Hematopoietic multipotent progenitor cell (in vitro differentiated cells): ENCODE results near the gene F10. TPM values are rescaled to one million over a fixed set of nuclear protein-coding genes. Genes with fewer than 3 reads are reported as not detected.
A peak's percentile ranks its signal among the peaks of the same experiment; 100 is the strongest.
"Not testable (repeated sequence)": the region's sequence is repeated elsewhere in the genome, so short reads cannot be mapped to it uniquely, and the experiment has no call there.

Source experiments
- DNase-seq, 3 donors: peaks; one replicate each; pipeline ENCODE4 v3.0.0-alpha.2; 2011 to 2015; ENCODE audit warnings: low read depth in 2 of 3, low spot score in 2 of 3
- total RNA-seq: library from RNA; depleted of rRNA; stranded (reverse); fragments of >200 nt; gene quantifications from one replicate; pipeline ENCODE4 v1.2.3, GENCODE V29; 2012

Gene F10
- total RNA-seq, 1 donor, result 0.27 TPM

DNA sequence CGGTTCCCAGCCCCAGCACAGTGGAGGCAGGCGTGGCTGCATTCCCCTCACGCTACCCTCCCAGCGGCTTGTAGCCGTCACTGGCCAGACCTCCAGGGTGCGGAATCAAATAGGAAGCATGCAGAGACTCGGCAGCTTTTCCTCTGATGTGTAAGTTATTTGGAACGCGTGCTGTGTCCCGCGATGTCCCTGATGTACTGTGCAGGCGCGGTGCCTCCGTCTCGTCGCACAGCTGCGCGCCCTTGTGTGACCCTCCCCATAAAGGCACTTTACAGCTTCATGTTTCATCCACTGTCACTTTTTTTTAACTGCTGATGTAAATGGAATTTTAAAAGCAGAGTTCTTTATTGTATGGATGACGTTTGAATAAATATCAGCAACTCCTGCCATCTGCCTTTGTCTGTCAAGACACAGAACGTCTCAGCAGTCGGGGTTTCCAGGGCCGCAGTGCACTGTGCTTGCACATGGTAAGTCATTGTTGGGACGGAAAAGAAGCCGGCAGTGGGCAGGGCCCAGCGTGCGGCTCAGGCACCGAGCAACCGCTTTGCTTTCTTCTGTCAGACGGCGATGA lies 24.4 kb upstream of the F10 start:
- DNase-seq, result no peak

DNA sequence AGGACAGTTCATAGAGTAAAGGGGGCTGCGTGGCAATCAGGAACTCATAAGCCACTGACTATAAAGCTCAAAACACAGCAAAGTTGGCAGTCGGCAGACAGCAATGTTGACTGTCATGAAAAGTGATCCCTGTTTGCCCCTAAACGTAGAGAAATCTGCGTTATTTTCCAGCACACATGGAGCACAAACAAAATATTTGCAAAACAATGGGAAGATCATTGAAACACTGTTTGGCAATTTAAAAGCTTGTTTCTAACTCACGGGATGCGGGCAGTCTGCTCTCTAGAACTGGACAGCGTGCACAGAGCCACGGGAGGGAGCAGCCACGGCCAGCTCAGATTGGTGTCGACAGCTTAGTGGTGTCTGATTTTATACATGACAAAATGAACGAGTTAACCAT lies 23.5 kb upstream of the F10 start:
- no peak for DNase-seq

DNA sequence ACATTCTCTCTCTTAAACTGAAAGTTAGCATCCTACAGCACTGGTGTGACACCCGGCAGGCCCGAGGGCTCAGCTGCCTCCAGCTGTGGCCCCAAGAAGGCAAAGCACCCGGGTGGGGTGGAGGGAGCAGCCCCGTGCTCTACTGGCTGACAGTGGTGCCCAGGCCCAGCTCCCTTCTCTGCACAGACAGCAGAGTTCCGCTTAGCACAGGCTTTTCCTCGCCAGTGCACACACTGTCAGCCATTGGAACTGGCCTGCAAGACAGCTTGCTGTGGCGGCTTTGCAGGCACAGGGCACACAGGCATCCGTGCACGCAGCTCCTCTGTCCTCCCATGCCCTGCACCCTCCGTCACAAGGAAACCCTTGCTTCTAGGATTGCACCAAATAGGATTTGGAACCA lies 20.3 kb upstream of the F10 start:
- not testable (repeated sequence) for DNase-seq

DNA sequence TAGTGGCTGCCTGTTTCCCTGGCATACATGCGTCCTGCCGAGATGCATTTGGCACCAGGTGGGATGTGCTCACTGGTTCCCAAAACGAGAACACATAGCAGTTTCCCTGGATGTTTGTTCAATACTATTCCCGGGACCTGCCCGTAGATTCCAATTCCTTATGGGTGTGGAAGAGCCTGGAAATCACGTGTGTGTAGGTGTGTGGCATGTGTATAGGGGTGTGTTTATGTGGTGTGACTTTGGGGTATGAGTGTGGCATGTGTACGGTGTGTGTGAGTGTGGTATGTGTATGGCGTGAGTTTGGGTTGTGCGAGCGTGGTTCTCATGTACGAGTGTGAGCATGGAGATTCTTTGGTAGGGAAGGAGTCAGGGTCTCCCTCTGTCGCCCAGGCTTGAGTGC lies 19.9 kb upstream of the F10 start:
- DNase-seq, result no peak

DNA sequence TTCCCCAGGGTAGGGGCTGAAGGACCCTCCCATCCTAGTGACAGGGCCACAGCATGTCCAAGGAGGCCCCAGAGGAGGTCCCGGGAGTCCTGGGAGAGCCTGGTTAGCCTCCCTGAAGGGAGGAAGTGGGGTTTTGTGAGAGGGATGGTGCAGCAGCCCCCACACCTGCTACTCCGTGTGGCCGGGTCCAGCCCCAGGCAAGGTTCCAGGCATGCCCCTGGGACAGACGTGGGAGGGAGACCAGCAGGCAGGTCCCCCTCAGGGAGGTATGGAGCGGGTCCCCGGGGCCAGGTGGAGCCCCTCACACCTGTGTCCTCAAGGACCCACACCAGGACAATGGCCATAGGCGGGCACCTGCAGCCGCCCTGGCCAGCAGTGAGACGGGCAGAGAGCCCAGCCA lies 19.0 kb upstream of the F10 start:
- DNase-seq, result no peak

DNA sequence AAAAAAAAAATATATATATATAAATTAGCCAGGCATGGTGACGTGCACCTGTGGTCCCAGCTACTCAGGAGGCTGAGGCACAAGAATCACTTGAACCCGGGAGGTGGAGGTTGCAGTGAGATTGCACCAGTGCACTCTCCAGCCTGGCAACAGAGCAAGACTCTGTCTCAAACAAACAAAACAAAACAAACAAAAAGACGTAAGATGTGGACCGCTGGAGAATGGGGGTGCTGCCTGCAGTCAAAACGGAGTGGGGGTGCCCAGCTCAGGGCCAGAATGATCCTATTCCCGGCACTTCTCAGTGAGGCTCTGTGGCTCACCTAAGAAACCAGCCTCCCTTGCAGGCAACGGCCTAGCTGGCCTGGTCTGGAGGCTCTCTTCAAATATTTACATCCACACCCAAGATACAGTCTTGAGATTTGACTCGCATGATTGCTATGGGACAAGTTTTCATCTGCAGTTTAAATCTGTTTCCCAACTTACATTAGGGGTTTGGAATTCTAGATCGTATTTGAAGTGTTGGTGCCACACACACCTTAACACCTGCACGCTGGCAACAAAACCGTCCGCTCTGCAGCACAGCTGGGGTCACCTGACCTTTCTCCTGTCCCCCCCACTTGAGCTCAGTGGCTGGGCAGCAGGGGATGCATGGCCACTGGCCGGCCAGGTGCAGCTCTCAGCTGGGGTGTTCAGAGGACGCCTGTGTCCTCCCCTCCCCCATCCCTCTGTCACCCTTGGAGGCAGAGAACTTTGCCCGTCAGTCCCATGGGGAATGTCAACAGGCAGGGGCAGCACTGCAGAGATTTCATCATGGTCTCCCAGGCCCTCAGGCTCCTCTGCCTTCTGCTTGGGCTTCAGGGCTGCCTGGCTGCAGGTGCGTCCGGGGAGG lies 17.3 kb upstream of the F10 start, which contains the start of gene F7:
Gene F7, plus strand, starts transcription at position 760 of the 889 bp plus-strand sequence. Its CDS starts 51 bp downstream, at position 811.
- DNase-seq, result no peak

DNA sequence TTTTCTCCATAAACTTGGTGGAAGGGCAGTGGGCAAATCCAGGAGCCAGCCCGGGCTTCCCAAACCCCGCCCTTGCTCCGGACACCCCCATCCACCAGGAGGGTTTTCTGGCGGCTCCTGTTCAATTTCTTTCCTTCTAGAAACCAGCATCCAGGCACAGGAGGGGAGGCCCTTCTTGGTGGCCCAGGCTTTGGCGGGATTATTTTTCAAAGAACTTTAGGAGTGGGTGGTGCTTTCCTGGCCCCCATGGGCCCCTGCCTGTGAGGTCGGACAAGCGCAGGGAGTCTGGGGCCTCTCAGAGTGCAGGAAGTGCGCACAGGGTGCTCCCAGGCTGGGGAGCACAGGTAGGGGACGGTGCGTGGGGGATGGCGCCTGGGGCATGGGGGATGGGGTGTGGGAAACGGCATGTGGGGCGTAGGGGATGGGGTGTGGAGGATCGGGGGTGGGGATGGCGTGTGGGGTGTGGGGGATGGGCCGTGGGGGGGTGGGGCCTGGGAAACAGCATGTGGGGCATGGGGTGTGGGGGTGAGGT lies 16.6 kb upstream of the F10 start:
- DNase-seq, result no peak

DNA sequence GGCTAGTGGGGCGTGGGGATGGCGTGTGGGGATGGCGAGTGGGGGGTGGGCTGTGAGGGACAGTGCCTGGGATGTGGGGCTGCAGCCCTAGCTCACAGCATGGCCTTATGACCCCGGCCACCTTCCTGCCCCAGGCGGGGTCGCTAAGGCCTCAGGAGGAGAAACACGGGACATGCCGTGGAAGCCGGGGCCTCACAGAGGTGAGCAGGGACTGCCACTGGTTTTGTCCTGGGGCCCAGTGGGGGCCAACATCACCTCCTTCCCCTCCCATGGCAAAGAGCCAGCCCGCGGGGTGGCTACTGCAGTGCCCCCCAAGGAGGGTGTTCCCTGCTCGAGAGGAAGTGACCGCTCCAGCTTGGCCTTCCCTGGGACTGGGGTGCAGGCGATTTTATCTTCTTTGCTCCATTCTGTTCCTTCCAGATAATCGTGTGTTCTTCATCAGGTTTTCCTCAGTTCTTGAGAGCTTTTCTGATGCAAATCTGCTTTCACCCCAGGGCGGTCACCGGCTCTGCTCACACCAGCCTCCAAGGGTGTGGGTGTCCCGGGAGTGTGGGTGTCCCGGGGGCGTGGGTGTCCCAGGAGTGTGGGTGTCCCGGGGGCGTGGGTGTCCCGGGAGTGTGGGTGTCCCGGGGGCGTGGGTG lies 15.8 kb upstream of the F10 start:
- no peak for DNase-seq

DNA sequence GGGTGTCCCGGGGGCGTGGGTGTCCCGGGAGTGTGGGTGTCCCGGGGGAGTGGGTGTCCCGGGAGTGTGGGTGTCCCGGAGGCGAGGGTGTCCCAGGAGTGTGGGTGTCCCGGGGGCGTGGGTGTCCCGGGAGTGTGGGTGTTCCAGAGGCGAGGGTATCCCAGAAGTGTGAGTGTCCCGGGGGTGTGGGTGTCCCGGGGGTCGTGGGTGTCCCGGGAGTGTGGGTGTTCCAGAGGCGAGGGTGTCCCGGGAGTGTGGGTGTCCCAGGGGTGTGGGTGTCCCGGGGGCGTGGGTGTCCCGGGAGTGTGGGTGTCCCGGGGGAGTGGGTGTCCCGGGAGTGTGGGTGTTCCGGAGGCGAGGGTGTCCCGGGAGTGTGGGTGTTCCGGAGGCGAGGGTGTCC lies 14.1 kb upstream of the F10 start:
- DNase-seq, result not testable (repeated sequence)

DNA sequence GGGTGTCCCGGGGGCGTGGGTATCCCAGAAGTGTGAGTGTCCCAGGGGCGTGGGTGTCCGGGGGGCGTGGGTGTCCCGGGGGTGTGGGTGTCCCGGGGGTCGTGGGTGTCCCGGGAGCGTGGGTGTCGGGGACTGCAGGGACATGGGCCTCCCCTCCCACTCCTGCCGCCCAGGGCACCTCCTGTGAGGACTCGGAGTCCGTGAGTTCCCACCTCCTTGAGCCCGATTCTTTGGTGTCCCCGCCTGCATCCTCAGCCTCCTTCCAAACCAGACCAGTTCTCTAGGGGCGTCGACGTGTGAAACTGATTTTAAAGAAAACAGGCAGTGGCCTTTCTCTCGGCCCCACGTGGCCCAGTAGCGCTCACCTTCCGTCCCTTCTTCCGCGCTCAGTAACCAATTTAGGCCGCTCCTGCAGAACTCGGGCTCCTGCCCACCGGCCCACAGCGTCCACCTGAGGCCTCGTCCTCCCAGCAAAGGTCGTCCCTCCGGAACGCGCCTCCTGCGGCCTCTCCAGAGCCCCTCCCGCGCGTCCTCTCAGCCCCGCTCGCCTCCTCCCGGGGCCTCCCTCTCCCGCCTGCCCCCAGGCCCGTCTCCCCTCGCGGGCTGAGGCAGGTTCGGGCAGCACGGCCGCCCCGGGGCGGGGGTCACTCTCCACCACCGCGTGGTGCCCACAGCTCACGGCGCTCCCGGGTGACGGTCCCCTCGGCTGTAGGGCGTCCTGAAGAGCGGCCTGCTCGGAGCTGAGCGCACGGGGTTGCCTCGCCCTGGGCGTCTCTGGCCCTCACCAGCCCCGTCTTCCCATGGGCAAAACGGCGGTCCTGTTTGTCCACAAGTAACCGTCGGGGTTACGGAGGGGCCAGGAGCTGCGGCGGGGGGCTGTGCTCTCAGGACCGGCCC lies 13.2 kb upstream of the F10 start:
- no peak for DNase-seq

DNA sequence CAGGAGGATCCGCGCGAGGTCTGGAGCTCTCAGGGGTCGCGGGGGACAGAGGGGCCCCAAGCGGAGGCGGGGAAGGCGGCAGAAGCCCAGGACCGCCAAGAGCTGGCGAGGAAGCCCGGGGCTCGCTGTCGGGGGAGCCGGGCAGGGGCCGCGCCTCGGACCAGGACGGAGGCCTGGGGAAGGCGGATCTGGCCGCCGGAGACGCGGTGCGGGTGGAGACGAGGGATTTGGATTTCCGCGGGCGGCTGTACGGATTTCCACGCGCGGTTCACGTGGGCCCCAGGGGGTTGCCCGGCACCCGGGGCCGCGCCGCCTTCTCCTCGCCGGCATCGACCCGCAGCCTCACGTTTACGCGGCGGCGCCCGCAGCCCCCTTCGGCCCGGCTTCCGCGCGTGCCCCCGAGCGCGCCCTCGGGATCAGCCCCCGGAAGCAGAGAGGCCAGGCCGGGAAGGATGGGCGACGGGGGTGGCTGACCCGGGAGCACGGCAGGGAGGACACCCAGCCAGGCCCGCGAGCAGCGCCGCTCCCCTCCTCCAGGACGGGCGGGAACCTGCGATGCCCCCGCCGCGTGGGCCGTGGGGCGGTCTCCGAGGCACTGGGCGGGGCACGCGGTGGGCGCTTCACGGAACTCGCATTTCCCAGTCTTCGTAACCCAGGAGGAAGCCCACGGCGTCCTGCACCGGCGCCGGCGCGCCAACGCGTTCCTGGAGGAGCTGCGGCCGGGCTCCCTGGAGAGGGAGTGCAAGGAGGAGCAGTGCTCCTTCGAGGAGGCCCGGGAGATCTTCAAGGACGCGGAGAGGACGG lies 12.3 kb upstream of the F10 start:
- peak in 2 of 3 donors; percentile 8 to 14 for DNase-seq

DNA sequence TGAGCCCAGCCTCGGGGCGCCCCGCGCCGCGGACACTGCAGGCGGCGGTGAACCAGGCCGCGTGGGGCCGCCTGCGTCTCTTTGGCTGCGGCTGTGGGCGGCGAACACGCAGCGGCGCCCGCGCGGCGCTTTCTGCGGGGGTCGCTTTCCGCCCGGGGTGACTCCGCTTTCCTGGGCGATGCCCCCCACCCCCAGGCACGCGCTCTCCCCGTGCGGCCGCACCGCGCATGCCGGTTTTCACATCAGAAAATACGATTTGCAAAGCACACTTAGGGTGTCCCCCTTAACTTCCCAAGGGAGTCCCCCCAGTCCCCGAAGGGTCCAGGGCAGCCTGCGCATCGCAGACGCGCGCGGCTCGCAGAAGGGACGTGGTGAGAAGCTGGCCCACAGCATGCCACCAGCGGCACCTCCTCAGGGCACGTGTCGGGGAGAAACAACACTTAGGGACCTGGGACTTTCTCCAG lies 11.7 kb upstream of the F10 start:
- DNase-seq, result peak in 1 of 3 donors; percentile 10

DNA sequence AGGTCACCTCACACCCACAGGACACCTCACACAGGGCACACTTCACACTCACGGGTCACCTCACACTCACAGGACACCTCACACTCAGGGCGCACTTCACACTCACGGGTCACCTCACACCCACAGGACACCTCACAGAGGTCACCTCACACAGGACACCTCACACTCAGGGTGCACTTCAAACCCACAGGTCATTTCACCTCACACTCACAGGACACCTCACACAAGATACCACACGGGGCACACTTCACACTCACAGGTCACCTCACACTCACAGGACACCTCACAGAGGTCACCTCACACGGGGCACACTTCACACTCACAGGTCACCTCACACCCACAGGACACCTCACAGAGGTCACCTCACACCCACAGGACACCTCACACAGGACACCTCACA lies 10.8 kb upstream of the F10 start:
- DNase-seq, result not testable (repeated sequence)

DNA sequence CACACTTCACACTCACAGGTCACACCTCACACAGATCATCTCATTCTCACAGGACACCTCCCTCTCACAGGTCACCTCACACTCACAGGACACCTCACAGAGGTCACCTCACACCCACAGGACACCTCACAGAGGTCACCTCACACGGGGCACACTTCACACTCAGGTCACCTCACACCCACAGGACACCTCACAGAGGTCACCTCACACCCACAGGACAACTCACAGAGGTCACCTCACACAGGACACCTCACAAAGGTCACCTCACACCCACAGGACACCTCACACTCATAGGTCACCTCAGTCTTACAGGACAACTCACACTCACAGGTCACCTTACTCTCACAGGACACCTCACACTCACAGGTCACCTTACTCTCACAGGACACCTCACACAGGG lies 10.1 kb upstream of the F10 start:
- not testable (repeated sequence) for DNase-seq

DNA sequence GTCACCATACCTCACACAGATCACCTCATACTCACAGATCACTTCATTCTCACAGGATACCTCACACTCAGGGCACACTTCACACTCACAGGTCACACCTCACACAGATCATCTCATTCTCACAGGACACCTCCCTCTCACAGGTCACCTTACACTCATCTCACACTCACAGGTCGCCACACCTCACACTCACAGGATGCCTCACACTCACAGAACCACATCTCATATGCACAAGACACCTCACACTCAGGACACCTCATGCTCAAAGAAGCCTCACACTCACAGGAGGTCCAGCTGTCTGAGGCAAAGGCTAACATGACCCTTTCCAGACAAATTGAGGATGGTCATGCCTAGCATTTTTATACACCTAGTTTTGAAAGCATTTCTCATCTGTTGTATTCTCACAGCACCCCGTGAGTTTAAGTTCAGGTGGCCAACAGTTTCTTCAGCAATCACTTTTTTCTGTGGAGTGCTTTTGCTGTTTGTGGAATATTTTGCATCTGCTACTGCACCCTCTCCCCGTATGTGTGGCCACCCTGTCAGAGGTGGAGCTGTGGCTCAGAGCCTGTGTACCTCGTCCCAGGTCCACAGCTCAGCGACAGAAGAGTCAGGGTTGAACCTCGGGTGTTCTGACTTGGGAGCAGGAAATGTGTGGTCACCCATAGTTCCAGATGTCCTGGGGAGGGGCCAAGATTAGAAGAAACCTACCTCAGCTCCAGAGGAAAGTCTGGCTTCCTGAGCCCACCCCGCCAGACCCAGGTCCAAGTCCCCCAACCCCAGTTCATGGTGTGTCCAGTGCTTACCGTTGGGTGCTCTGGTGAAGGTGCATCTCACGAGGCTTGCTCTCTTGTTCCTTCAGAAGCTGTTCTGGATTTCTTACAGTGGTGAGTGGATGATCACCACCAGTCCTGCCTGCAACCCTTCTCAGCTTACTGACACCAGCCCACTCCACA lies 9.4 kb upstream of the F10 start:
- DNase-seq, result peak in 2 of 3 donors; percentile 26 to 53

DNA sequence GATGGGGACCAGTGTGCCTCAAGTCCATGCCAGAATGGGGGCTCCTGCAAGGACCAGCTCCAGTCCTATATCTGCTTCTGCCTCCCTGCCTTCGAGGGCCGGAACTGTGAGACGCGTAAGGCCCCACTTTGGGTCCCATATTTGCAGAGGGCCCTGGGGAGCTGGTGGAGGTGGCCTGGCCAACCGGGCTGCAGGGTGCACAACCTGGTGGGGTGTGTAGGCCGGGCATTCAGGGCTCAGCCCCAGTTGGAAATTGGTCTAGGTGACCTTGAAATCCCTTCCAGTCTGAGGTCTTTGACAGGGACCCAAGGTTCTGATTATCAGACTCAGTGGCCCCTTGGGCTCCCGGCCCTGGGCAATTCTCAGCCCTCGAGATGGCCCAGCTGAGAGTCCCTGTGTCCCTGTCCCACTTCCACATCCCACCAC lies 8.7 kb upstream of the F10 start:
- no peak for DNase-seq

DNA sequence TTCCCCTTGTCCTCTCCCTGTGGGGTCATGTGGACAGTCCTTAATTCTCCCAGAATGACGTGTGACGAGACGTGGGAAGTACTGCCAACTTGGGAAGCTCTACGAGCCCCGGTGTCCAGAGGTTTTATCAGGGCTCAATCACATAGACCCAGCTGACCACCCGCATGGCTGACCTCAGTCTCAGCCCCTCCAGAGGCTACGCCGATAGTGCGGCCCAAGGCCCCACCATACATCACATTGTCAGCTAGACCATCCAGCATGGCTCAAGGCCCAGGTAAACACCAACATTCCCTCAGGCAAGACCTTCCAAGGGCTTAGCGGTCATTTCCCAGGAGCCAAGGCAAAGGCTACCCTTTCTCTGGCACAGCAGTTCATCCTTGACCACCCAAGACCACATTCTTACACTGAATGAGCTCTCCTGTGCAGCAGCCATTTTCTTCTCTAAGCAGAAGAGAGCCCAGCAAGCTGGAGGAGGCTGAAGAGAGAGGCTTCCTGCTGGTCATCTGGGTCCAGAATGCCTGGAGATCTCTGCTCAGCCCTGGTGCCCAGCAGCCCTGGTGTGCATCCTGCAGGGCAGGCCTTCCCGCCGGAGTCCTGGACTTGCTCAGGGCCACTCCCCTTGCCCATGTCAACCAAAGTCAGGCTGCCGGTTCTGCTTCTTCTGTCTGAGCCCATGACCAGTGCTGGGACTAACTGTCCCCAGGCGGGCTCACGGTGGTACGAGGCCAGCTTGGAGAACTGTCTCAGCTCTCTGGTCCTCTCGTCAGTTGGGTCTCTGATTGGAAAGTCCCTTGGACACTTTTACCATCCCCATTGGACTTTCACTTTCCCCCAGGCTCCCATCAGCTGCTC lies 7.9 kb upstream of the F10 start:
- no peak for DNase-seq
